HepG2 (cell line): ENCODE results near the gene TOR2A.

Source experiments
- CREB1 ChIP-seq, 2 experiments: fragments of 450-650 bp in 1 of 2; IDR thresholded peaks; 2 replicates each; pipeline ENCODE4 v1.6.1; 2016 to 2017; ENCODE audit warnings: control low read depth in 1 of 2, mild to moderate bottlenecking in 1 of 2, missing compliant biosample characterization in 1 of 2, missing genetic modification characterization in 1 of 2
- CTCF ChIP-seq: sonication (generic); formaldehyde crosslinking; IDR thresholded peaks from 2 replicates; pipeline ENCODE4 v1.5.0; 2020; ENCODE audit warnings: mild to moderate bottlenecking, missing genetic modification reagents, moderate library complexity
- HBP1 ChIP-seq: IDR thresholded peaks from 2 replicates; pipeline ENCODE4 v1.6.1; 2016; ENCODE audit warnings: low read depth, control low read depth
- HNRNPH1 ChIP-seq: fragments of 200-400 bp; formaldehyde crosslinking; optimal IDR thresholded peaks from 2 replicates; pipeline ENCODE3; 2017; ENCODE audit warnings: mild to moderate bottlenecking, low read depth, low read length
- KLF16 ChIP-seq, 2 experiments: sonication (generic) in 1 of 2; formaldehyde crosslinking in 1 of 2; IDR thresholded peaks; 2 replicates each; pipeline versions ENCODE4 v1.6.1 to v1.8.0; 2016 to 2023; ENCODE audit warnings: missing genetic modification reagents in 2 of 2, missing compliant biosample characterization in 1 of 2
- MEIS1 ChIP-seq: sonication (generic); formaldehyde crosslinking; IDR thresholded peaks from 2 replicates; pipeline ENCODE4 v1.9.0; 2021; ENCODE audit warnings: mild to moderate bottlenecking, missing genetic modification reagents, moderate library complexity, borderline replicate concordance
- NR2C2 ChIP-seq: sonication (generic); formaldehyde crosslinking; IDR thresholded peaks from 2 replicates; pipeline ENCODE4 v1.4.0; 2020; ENCODE audit warnings: missing genetic modification reagents, mild to moderate bottlenecking, moderate library complexity, borderline replicate concordance
- POLR2A ChIP-seq, 2 experiments: IDR thresholded peaks; 2 replicates each; pipeline ENCODE4 v1.6.1; 2011; ENCODE audit warnings: low read depth in 2 of 2, low read length in 2 of 2, mild to moderate bottlenecking in 1 of 2, moderate library complexity in 1 of 2; ENCODE audit not compliant: insufficient read depth in 1 of 2
- RFX1 ChIP-seq: fragments of 450-650 bp; IDR thresholded peaks from 2 replicates; pipeline ENCODE4 v1.6.1; 2017
- SMC3 ChIP-seq: IDR thresholded peaks from 2 replicates; pipeline ENCODE4 v1.6.1; 2011; ENCODE audit warnings: low read length, improper control_type of control experiment
- ZUFSP ChIP-seq: sonication (generic); formaldehyde crosslinking; IDR thresholded peaks from 2 replicates; pipeline ENCODE4 v1.9.0; 2021; ENCODE audit warnings: missing genetic modification reagents, mild to moderate bottlenecking, borderline replicate concordance

- TF ChIP-seq HBP1 (CRISPR knock-in tag) (no peak), MEIS1 (CRISPR knock-in tag) (no peak), ZUFSP (CRISPR knock-in tag) (no peak), POLR2A (IDR thresholded peaks at IDR 0.05; ENCODE audit: insufficient read depth in 1 of 2, low read depth in 2 of 2, low read length in 2 of 2) (no peak), CREB1 (IDR thresholded peaks at IDR 0.05) (no peak), CREB1 (CRISPR knock-in tag; IDR thresholded peaks at IDR 0.05) (no peak), RFX1 (no peak), NR2C2 (no peak), CTCF (no peak), SMC3 (no peak), KLF16 (CRISPR knock-in tag; IDR thresholded peaks at IDR 0.05) (no peak), HNRNPH1 (no peak)
Observed at GRCh38 chr9:127689329-127690000, 45.6 kb downstream of the TOR2A start.
